ENCODE results near the gene ATP5F1E. TPM values are rescaled to one million over a fixed set of nuclear protein-coding genes. Genes with fewer than 3 reads are reported as not detected.
A peak's percentile ranks its signal among the peaks of the same experiment; 100 is the strongest.

The ATP5F1E gene
- total and polyA plus RNA-seq, 9 of the 15 experiments (the other 6 are each of a cell fraction or from before 2014, with no cell fraction given), result 60.3 to 162 (median 113) TPM

GRCh38 chr20:59010995-59011873, 20.9 kb downstream of the ATP5F1E start (continued):
- TF ChIP-seq MGA (IDR thresholded peaks at IDR 0.05) (peak; percentile 55), ZNF12 (CRISPR knock-in tag; IDR thresholded peaks at IDR 0.05) (no peak), ZNF583 (CRISPR knock-in tag; IDR thresholded peaks at IDR 0.05) (no peak), GTF2F1 (IDR thresholded peaks at IDR 0.05; ENCODE audit: low read depth, low read length) (no peak), XRCC5 (IDR thresholded peaks at IDR 0.05; ENCODE audit: low read depth, low read length) (no peak), CEBPG (CRISPR knock-in tag; IDR thresholded peaks at IDR 0.05) (no peak), CEBPG (tag; conservative IDR thresholded peaks at IDR 0.05 in 1 of 2, IDR thresholded peaks at IDR 0.05 in 1 of 2) (no peak), ZBED1 (IDR thresholded peaks at IDR 0.05) (no peak), POLR2AphosphoS5 (IDR thresholded peaks at IDR 0.05; ENCODE audit: control insufficient read depth, insufficient read depth, low read depth, low read length) (no peak; the same call in 1 of the 2 replicates), ZNF512 (tag; IDR thresholded peaks at IDR 0.05) (no peak), TEAD4 (IDR thresholded peaks at IDR 0.05; ENCODE audit: low read length) (peak; percentile 52), TEAD4 (CRISPR knock-in tag; IDR thresholded peaks at IDR 0.05; ENCODE audit: borderline replicate concordance) (no peak), SP2 (IDR thresholded peaks at IDR 0.05; ENCODE audit: extremely low read depth, low read depth, low read length, poor library complexity, severe bottlenecking) (no peak), RUNX1 (IDR thresholded peaks at IDR 0.05; ENCODE audit: low read depth) (no peak), SIRT6 (IDR thresholded peaks at IDR 0.05; ENCODE audit: low read depth, low read length) (no peak), MAFG (tag; conservative IDR thresholded peaks at IDR 0.05) (no peak)
